Stimulated activated CD8-positive, alpha-beta memory T cell treated with anti-CD3 and anti-CD28 coated beads, Interleukin-2, amount 100 ng/mL, for 48 hours (primary cell): ENCODE measurements around the gene MYL12B.
"Not testable (repeated sequence)": the region's sequence is repeated elsewhere in the genome, so short reads cannot be mapped to it uniquely, and the experiment has no call there.

Experiments used
- DNase-seq, 2 donors: peaks; one replicate each; pipeline ENCODE4 v3.0.0-alpha.2; 2020; ENCODE audit warnings: low read depth in 2 of 2

The MYL12B gene

GRCh38 chr18:3262234-3263131 is 550 bp downstream of the MYL12B start:
- no peak for DNase-seq

DNA sequence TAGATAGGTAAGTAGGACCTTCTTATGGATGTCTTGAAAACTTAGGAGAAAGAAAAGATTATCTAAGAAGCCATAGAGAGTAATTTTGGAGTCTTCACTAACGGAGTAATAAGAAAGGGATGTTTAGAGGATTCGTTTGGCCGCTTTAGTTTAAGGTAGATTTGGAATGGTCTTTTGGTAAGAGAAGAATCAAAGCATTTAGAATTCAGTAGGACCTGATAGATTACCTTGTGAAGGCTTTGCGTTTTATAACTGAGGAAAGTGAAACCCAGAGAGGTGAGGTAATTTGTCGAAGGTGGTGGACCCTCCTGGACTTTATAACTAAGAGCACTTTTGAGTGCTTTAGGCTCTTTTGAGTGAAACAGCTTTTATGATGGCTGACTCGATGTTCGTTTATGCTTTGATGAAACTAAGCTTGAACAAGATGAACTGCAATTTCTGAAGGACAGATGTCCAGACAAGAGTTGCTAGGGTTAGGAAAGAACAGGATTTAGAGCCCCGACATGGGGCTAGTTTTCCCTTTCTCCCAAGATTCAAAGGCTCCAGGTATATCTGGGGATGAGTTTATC is 1.3 kb downstream of the MYL12B start:
- no peak for DNase-seq

DNA sequence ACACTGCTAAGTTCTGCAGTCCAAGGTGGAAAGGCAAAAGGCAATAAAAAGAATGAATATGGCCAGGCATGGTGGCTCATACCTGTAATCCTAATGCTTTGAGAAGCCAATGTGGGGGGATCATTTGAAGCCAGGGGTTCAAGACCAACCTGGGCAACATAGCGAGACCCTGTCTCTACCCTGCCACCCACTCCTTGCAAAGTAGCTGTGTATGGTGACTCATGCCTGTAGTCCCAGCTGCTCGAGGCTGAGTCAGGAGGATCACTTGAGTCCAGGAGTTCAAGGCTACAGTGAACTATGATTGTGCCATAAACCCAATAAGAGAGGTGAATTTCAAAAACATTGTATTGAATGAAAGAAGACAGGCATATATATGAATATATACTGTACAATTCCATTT is 2.4 kb downstream of the MYL12B start:
- no peak for DNase-seq

- no peak for DNase-seq
These were observed 3.7 kb downstream of the MYL12B start for GRCh38 chr18:3265564-3266033.

- DNase-seq = no peak
These were observed 4.2 kb downstream of the MYL12B start for GRCh38 chr18:3266062-3266608.

GRCh38 chr18:3268306-3268705 is 6.4 kb downstream of the MYL12B start:
- DNase-seq = no peak

DNA sequence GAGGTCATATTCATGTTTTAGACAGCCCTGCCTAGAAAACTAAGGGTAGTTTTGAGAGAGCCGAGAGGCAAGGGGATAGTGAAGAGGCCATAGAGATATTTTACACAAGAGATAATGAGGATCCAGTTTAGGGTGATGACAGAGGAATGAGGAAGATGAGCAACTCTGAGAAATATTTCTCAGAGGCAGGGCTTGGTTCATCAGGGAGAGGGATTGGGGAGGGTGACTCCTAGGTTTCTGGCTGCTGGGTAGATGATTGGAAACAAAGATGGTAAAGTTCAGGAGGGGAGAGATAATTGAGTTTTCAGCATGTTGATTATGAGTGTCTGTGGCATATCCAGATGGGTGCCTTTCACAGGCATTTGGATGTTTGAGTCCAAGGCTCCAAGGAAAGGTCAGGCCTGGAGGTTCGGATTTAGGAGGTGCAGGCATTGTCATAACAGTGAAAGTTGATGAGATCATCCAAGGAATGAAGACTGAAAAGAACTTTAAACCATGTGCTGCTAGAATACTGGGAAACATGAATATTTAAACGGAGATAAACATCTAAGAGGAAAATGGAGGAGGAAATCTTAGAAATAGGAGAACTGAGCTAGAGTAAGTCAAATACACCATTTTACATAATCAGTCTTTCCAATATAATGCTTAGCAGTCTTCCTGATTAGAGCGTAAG is 7.4 kb downstream of the MYL12B start:
- no peak for DNase-seq

GRCh38 chr18:3269914-3270299 is 8.0 kb downstream of the MYL12B start:
- DNase-seq = no peak

- DNase-seq = no peak
These were observed 11.1 kb downstream of the MYL12B start for GRCh38 chr18:3273042-3273441.

DNA sequence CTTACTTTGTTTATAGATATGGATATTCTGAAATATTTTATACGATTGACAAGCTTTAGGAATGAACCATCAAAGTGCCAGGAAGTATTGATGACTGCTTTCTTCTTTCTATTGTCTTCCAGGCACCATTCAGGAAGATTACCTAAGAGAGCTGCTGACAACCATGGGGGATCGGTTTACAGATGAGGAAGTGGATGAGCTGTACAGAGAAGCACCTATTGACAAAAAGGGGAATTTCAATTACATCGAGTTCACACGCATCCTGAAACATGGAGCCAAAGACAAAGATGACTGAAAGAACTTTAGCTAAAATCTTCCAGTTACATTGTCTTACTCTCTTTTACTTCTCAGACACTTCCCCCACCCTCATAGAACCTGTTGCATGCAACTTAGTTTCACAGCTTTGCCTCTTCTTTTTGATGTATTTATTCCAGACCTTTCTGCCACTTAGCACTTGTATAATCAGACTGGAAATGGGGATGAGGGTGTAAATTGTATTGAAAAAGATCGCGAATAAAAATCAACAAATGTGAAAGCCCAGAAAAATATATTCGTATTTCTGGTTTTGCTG is 15.8 kb downstream of the MYL12B start:
- not testable (repeated sequence) for DNase-seq

- DNase-seq = no peak
These were observed 17.6 kb downstream of the MYL12B start for GRCh38 chr18:3279201-3280185.

- no peak for DNase-seq
These were observed 19.8 kb downstream of the MYL12B start for GRCh38 chr18:3281456-3282400.

- no peak for DNase-seq
These were observed 21.4 kb downstream of the MYL12B start for GRCh38 chr18:3283253-3283863.

DNA sequence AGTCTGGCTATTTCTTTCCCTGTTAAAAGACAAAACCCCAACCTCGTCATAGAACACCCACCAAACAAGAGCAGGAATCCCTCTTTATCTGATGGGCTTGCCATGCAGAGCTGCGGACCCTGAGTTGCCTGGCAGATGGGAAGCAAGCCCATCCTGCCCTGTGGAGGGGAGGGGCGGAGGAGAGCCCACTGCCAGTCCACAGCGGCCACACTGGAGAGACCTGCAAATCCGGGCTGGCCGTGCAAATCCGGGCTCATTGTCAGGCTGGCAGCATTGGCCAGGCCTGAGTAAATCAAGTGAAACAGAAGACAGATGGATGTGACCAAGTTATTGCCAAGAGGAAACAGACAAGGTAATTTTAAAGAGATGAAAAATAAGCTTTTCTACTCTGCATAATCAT is 22.0 kb downstream of the MYL12B start:
- no peak for DNase-seq

DNA sequence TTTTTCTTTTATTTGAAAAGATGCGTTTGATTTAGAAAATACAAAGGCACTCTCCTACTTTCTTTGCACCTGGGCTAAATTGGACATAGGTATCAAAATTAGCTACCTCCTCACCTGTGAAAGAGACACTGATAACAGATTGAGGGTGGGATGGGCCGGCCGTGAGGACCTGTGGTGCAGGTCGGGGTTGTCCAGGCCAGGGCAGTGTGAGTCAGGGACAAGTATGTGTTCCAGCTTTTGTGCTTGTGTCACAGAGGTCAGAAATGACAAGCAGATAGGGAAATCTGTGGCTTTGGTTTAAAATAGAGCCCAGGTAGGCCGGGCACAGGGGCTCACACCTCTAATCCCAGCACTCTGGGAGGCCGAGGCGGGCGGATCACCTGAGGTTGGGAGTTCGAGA is 22.6 kb downstream of the MYL12B start:
- DNase-seq = no peak

DNA sequence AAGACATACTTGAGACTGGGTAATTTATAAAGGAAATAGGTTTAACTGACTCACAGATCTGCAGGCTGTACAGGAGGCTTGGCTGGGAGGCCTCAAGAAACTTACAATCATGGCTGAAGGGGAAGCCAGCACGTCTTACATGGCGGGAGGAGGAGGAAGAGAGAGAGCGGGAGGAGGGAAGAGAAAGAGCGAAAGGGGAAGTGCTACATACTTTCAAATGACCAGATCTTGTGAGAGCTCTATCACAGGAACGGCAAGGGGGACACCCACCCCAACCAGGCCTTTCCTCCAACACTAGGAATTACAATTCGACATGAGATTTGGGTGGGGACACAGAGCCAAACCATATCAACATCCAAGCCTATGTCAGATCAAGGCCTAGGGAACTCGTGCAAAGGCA is 24.2 kb downstream of the MYL12B start:
- DNase-seq = no peak

DNA sequence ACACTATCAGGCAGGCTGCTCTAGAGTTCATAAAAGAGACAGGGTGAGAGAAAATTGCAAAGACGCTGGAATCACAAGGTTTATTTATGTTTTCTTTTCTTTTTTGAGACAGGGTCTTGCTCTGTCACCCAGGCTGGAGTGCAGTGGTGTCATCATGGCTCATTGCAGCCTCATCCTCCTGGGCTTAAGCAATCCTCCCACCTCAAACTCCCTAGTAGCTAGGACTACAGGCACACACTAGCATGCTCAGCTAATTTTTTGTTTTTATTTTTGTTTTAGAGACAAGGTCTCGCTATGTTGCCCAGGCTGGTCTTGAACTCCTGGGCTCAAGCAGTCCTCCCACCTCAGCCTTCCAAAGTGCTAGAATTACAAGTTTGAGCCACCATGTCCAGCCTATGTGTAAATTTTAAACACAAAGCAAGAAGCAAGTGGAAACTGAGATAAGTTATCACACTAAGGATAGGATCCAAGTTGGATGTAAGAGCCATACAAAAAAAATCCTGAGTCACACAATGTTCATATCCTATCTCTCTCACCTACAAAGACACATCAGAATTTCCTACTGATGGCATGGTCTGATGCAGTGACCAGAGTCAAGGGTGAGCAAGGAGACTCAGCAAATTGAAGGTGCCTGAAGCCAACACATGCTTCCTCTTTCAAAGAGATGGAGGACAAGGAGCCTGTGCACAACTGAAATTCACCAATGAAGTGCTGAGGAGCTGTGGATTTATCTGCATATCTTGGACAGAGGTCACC is 31.4 kb downstream of the MYL12B start:
- no peak for DNase-seq

DNA sequence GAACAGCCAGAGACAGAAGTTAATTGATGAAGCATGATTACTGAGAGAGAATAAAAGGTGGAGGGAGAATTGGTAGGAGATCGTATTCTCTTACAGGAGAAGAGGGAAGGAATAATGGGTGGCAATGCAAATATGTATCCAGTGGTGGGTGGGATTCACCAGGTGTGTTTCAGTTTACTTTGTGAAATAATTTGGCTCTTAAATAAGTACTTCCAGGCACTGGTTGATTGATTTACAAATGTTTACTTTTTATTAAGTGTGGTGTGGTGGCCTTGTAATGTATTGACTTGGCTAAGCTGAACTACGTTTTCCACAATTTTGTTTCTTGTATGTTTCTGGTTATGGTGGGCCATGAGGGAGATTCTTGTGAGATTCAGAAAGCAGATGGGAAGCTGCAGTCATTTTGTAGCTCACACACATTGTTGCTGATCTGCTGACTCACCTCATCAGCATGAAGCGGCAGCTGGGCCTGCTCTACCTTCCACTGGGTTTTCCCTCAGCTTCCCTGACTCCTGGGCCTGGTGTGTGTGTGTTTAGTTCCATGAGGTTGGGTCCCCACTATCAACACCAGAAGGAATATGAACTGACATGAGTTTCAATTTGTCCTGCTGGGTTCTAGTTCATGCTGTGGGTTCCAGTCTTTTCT is 32.6 kb downstream of the MYL12B start:
- DNase-seq = no peak
